GM12878 (cell line): ENCODE data around the gene CAPSL. TPM values are rescaled to one million over a fixed set of nuclear protein-coding genes. Genes with fewer than 3 reads are reported as not detected.
"Not testable (repeated sequence)": the region's sequence is repeated elsewhere in the genome, so short reads cannot be mapped to it uniquely, and the experiment has no call there.

Source experiments
- ATAC-seq: fragments of 200-7000 bp; cut with Tn5 transposase; 3 replicates; pipeline ENCODE4 v1.9.1; 2020; ENCODE audit warnings: mild to moderate bottlenecking, moderate library complexity
- BruUV-seq: library from RNA; stranded (reverse); fragments of 400-500 nt; replicated peaks from 2 replicates; lab custom pipeline; 2021; lab: Mats Ljungman, UMichigan
- CTCF ChIA-PET: fragments of 300-600 bp; sonication (Branson Sonifier 250); formaldehyde crosslinking; extraction: SDS; loops from one replicate; lab custom pipeline; 2021; ENCODE audit warnings: inconsistent platforms; lab: Yijun Ruan, JAX
- POLR2A ChIA-PET: fragments of 350-600 bp; formaldehyde crosslinking; extraction: SDS; loops from one replicate; lab custom pipeline; 2021; ENCODE audit warnings: inconsistent platforms; lab: Charles Lee
- RAD21 ChIA-PET: fragments of 300-600 bp; sonication (Branson Sonifier 250); formaldehyde crosslinking; loops from one replicate; lab custom pipeline; 2023; ENCODE audit warnings: antibody characterized with exemption; ENCODE audit not compliant: unreplicated experiment; lab: Charles Lee
- SMC1A ChIA-PET: fragments of 300-600 bp; sonication (Branson Sonifier 250); formaldehyde crosslinking; loops from one replicate; lab custom pipeline; 2023; ENCODE audit not compliant: unreplicated experiment, uncharacterized antibody; lab: Charles Lee
- DNase-seq: peaks from one replicate; pipeline ENCODE4 v3.0.0-alpha.2; 2011; ENCODE audit warnings: low read depth, low spot score
- FAIRE-seq: peaks from 3 replicates; lab custom pipeline; 2011; peaks lifted over from hg19 to GRCh38; lab: Jason Lieb, UNC
- H2AFZ ChIP-seq: 2 replicates; pipeline ENCODE4 v1.6.0; 2011; ENCODE audit warnings: low read depth, low read length, control low read depth; ENCODE audit not compliant: control insufficient read depth
- H3K27ac ChIP-seq: 2 replicates; pipeline ENCODE4 v1.5.1; 2011; ENCODE audit warnings: control low read depth; ENCODE audit not compliant: control insufficient read depth, insufficient read depth
- H3K27me3 ChIP-seq, 2 experiments: replicated peaks in 1 of 2; 2 replicates each; pipeline versions ENCODE4 v1.6.0 to v1.6.1; 2011; ENCODE audit warnings: low read length in 1 of 2; ENCODE audit not compliant: control insufficient read depth in 2 of 2, insufficient read depth in 2 of 2
- H3K36me3 ChIP-seq, 2 experiments: 2 replicates each; pipeline ENCODE4 v1.5.1; 2011; ENCODE audit warnings: low read length in 1 of 2; ENCODE audit not compliant: control insufficient read depth in 2 of 2, insufficient read depth in 2 of 2
- H3K4me1 ChIP-seq: 2 replicates; pipeline ENCODE4 v1.6.1; 2011; ENCODE audit warnings: mild to moderate bottlenecking, low read length, moderate library complexity, mixed read lengths; ENCODE audit not compliant: control insufficient read depth, insufficient read depth
- H3K4me2 ChIP-seq: 2 replicates; pipeline ENCODE4 v1.6.0; 2011; ENCODE audit warnings: control low read depth; ENCODE audit not compliant: control insufficient read depth, insufficient read depth
- H3K4me3 ChIP-seq: fragments of 200-600 bp; sonication (generic); 2 replicates; pipeline ENCODE4 v1.5.1; 2016
- H3K79me2 ChIP-seq: 2 replicates; pipeline ENCODE4 v1.6.0; 2011; ENCODE audit warnings: low read length; ENCODE audit not compliant: control insufficient read depth, insufficient read depth
- H3K9ac ChIP-seq: 2 replicates; pipeline ENCODE4 v1.8.0; 2011; ENCODE audit warnings: low read length, control low read depth, mixed read lengths; ENCODE audit not compliant: control insufficient read depth, insufficient read depth
- H3K9me3 ChIP-seq: replicated peaks from 3 replicates; pipeline ENCODE4 v1.5.1; 2011; ENCODE audit warnings: mild to moderate bottlenecking, low read length; ENCODE audit not compliant: control insufficient read depth, insufficient read depth
- H4K20me1 ChIP-seq: 2 replicates; pipeline ENCODE4 v1.6.0; 2011; ENCODE audit not compliant: control insufficient read depth, insufficient read depth
- HDAC2 ChIP-seq: fragments of 200-600 bp; sonication (generic); IDR thresholded peaks from 2 replicates; pipeline ENCODE4 v1.6.1; 2017
- PAX5 ChIP-seq: IDR thresholded peaks from 2 replicates; pipeline ENCODE4 v1.6.1; 2011; ENCODE audit warnings: low read depth, low read length, borderline replicate concordance
- REST ChIP-seq: IDR thresholded peaks from 2 replicates; pipeline ENCODE4 v1.6.1; 2012; ENCODE audit warnings: mild to moderate bottlenecking, low read depth, low read length
- WGBS: methylation state at CpG from one replicate; pipeline ENCODE4 v1.1.6; 2016; ENCODE audit warnings: low lambda C conversion rate; ENCODE audit not compliant: insufficient replicate concordance, insufficient coverage; ENCODE audit errors: missing lambda C conversion rate; 5-methylcytosine and 5-hydroxymethylcytosine counted together
- in situ Hi-C: fragments of 300-500 bp; cut with MboI; formaldehyde crosslinking; loops from 9 replicates; pipeline ENCODE4 v1.14.3; 2018; ENCODE audit warnings: mixed read lengths
- intact Hi-C: fragments of 100-400 bp; cut with micrococcal nuclease; formaldehyde crosslinking; loops from one replicate; pipeline ENCODE4 v1.14.2; 2022; ENCODE audit not compliant: unreplicated experiment
- polyA plus RNA-seq, 11 experiments: library from polyadenylated mRNA; depleted of rRNA in 4 of 11; unstranded in 6 of 11; stranded (reverse) in 5 of 11; fragments of >200 nt; fragmentation: Nextera tagmentation in 4 of 11; fragmentation: Illumina TruSeq in 1 of 11; extraction: Ambion mirVana in 4 of 11; extraction: Trizol in 1 of 11; gene quantifications; 1 replicate in 1 of 11; 2 replicates in 10 of 11; pipeline versions ENCODE4 v1.2.1 to v1.2.3, GENCODE V29; 2011 to 2016; ENCODE audit warnings: inconsistent platforms in 2 of 11, missing spikeins in 2 of 11, low read depth in 1 of 11
- total RNA-seq, 4 experiments: library from RNA; depleted of rRNA in 3 of 4; stranded (reverse); fragments of >200 nt in 3 of 4; fragmentation: Illumina TruSeq in 1 of 4; extraction: Trizol in 1 of 4; gene quantifications; 2 replicates each; pipeline versions ENCODE4 v1.2.1 to v1.2.3, GENCODE V29; 2013 to 2021

The CAPSL gene
- total and polyA plus RNA-seq, 10 of the 15 experiments (the other 5 are each of a cell fraction or from before 2014, with no cell fraction given) = 0.19 to 0.57 (median 0.20) TPM; not detected in 7

GRCh38 chr5:35892799-35893198, 45.6 kb downstream of the CAPSL start:
- WGBS = 78% methylated on average over 23 of the region's 23 CpGs
- BruUV-seq, H3K4me3 ChIP-seq, H3K79me2 ChIP-seq, POLR2A ChIA-PET, H3K27ac ChIP-seq, DNase-seq, intact Hi-C loops, RAD21 ChIA-PET, H3K4me1 ChIP-seq, in situ Hi-C loops, H2AFZ ChIP-seq, FAIRE-seq, H3K9ac ChIP-seq, H3K36me3 ChIP-seq, H3K9me3 ChIP-seq, H4K20me1 ChIP-seq, H3K27me3 ChIP-seq, H3K4me2 ChIP-seq, ATAC-seq: not testable (repeated sequence)
- SMC1A ChIA-PET = interaction anchor here (1.0 to 2.9 kb wide), 5 partner anchors 7 to 31 kb away, joined by 3 to 9 read pairs (median 5); no protein-coding TSS in a partner anchor
- CTCF ChIA-PET = interaction anchor here (0.8 to 2.4 kb wide), 2 partner anchors 11 to 20 kb away, joined by 3 to 6 read pairs; no protein-coding TSS in a partner anchor

DNA sequence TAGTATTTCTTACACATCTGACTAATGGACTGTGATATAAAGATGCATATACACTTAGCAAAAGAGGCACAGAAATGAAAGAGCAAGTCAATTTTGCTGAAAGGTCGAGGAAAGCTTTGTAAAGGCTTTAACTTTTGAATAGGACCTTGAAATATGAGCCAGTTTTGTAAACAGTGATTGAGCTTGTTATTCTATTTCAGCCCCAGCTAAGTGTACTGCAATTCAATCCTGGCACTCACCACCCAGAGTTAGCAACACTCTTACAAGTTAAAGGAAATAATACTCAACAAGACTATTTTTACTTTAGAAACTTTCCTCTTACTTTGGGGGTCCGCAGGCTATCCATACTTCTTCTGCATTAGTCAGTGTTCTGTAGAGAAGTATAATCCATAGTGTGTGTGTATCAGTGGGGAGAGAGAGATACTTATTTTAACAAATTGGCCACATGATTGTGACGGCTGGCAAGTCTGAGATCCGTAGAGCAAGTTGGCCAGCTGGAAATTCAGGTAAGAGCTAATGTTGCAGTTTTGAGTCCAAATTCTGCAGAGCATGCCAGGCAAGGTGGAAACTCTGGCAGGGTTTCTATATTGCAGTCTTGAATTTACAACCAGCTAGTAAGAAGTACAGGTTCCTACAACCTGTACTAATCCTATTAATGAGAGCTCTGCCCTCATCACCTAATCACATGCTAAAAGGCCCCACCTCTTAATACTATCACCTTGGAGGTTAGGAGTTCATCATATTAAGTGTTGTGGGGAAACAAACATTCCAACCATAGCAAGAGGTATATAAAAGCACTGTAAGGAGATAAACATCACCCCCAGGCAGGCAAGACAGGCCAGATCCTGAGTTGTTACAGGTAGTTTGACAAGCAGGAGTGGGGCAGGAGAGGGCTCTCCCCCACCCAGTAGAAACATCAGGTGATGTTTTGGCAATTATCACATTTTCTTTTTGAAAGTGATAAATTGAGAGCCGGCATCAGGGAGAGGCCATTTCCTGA, 48.1 kb downstream of the CAPSL start:
- H3K27me3 ChIP-seq = no peaks in the 10 kb centered on the region
- H3K27ac ChIP-seq = no peak overlapping the region
- FAIRE-seq (no peak), ATAC-seq (no peak; the same call in 2 of the 3 replicates), DNase-seq (no peak)
- no peak overlapping the region for H3K4me2 ChIP-seq
- CTCF ChIA-PET = interaction anchor here (1.0 to 1.9 kb wide), 4 partner anchors 8 to 36 kb away, joined by 3 to 8 read pairs (median 4); no protein-coding TSS in a partner anchor
- no peaks in the 10 kb centered on the region for H3K36me3 ChIP-seq
- no peaks in the 10 kb centered on the region; the same call in 2 of the 3 replicates for H3K9me3 ChIP-seq
- intact Hi-C loops = no loop called here
- no peaks in the 10 kb centered on the region for H3K79me2 ChIP-seq
- H4K20me1 ChIP-seq = no peaks in the 10 kb centered on the region
- WGBS = 21% methylated on average over 5 of the region's 5 CpGs
- no peak overlapping the region for H3K9ac ChIP-seq
- RAD21 ChIA-PET = interaction anchor here (1.6 to 1.9 kb wide), 3 partner anchors 8 to 35 kb away, joined by 5 to 9 read pairs (median 6); no protein-coding TSS in a partner anchor
- H3K4me3 ChIP-seq = no peak overlapping the region
- no peak overlapping the region for H2AFZ ChIP-seq
- POLR2A ChIA-PET = interaction anchor here (0.6 to 0.9 kb wide), 2 partner anchors 9 to 18 kb away, joined by 3 to 5 read pairs; no protein-coding TSS in a partner anchor
- TF ChIP-seq HDAC2 (no peak), PAX5 (no peak), REST (no peak)
- TF ChIP-seq, all 136 proteins: peak for 0
- BruUV-seq = no TSS peak
- SMC1A ChIA-PET = interaction anchor here (0.5 to 1.6 kb wide), 12 partner anchors 10 to 189 kb away, joined by 3 to 19 read pairs (median 4); partner anchors contain the start of gene IL7R
- in situ Hi-C loops = no loop called here
- no peaks in the 10 kb centered on the region for H3K4me1 ChIP-seq
